Mesendoderm (in vitro differentiated cells): ENCODE measurements around the gene IDH1.
"Not testable (repeated sequence)": the region's sequence is repeated elsewhere in the genome, so short reads cannot be mapped to it uniquely, and the experiment has no call there.

Experiments used
- DNase-seq: peaks from one replicate; pipeline ENCODE4 v3.0.0; 2013
- H2AK5ac ChIP-seq: 2 replicates; pipeline ENCODE4 v1.6.1; 2013; ENCODE audit warnings: low read length, inconsistent platforms
- H2BK120ac ChIP-seq: 2 replicates; pipeline ENCODE4 v1.6.1; 2013; ENCODE audit warnings: low read depth, mild to moderate bottlenecking, low read length, moderate library complexity, mixed read lengths
- H2BK15ac ChIP-seq: replicated peaks from 2 replicates; pipeline ENCODE4 v1.6.1; 2013; ENCODE audit warnings: low read depth, mild to moderate bottlenecking, moderate library complexity
- H2BK5ac ChIP-seq: 2 replicates; pipeline ENCODE4 v1.6.1; 2013; ENCODE audit warnings: low read length, inconsistent platforms
- H3K18ac ChIP-seq: 2 replicates; pipeline ENCODE4 v1.6.1; 2013; ENCODE audit warnings: mild to moderate bottlenecking, low read length, mixed read lengths
- H3K23ac ChIP-seq: one replicate; pipeline ENCODE4 v1.6.1; 2013; ENCODE audit warnings: low read length
- H3K27ac ChIP-seq: 2 replicates; pipeline ENCODE4 v1.5.1; 2013; ENCODE audit warnings: low read depth, mild to moderate bottlenecking, inconsistent platforms, low read length, moderate library complexity
- H3K27me3 ChIP-seq: 2 replicates; pipeline ENCODE4 v1.6.1; 2013; ENCODE audit warnings: low read length, control low read depth, mild to moderate bottlenecking, inconsistent platforms; ENCODE audit not compliant: insufficient read depth, poor library complexity
- H3K36me3 ChIP-seq: 2 replicates; pipeline ENCODE4 v1.6.1; 2013; ENCODE audit warnings: low read length, inconsistent platforms; ENCODE audit not compliant: control insufficient read depth, insufficient read depth
- H3K4ac ChIP-seq: one replicate; pipeline ENCODE4 v1.6.1; 2013; ENCODE audit warnings: low read depth, mild to moderate bottlenecking, low read length, moderate library complexity
- H3K4me1 ChIP-seq: 2 replicates; pipeline ENCODE4 v1.6.1; 2013; ENCODE audit warnings: low read depth, low read length, inconsistent platforms; ENCODE audit not compliant: control insufficient read depth
- H3K4me2 ChIP-seq: 2 replicates; pipeline ENCODE4 v1.6.1; 2013; ENCODE audit warnings: low read length
- H3K4me3 ChIP-seq: 2 replicates; pipeline ENCODE4 v1.5.1; 2013; ENCODE audit warnings: mild to moderate bottlenecking, low read length
- H3K56ac ChIP-seq: one replicate; pipeline ENCODE4 v1.6.1; 2013; ENCODE audit warnings: low read length
- H3K79me1 ChIP-seq: 2 replicates; pipeline ENCODE4 v1.6.1; 2013; ENCODE audit warnings: low read length, inconsistent platforms
- H3K79me2 ChIP-seq: 2 replicates; pipeline ENCODE4 v1.6.1; 2013; ENCODE audit warnings: mild to moderate bottlenecking, low read length; ENCODE audit not compliant: control insufficient read depth, insufficient read depth
- H3K9ac ChIP-seq: 2 replicates; pipeline ENCODE4 v1.6.1; 2013; ENCODE audit warnings: low read length, inconsistent platforms
- H4K5ac ChIP-seq: one replicate; pipeline ENCODE4 v1.6.1; 2013; ENCODE audit warnings: low read length
- H4K8ac ChIP-seq: one replicate; pipeline ENCODE4 v1.6.1; 2013; ENCODE audit warnings: low read depth, mild to moderate bottlenecking, control low read depth, low read length, moderate library complexity
- WGBS: extraction: QIAGEN DNeasy Blood & Tissue Kit; methylation state at CpG from one replicate; pipeline ENCODE4 v1.1.7; 2013; ENCODE audit warnings: low lambda C conversion rate, missing lambda C conversion rate; ENCODE audit not compliant: insufficient coverage; ENCODE audit errors: extremely low coverage; 5-methylcytosine and 5-hydroxymethylcytosine counted together

Gene IDH1

GRCh38 chr2:208222351-208222750 lies 32.5 kb downstream of the IDH1 start:
- Histone ChIP-seq H2BK15ac (no peak overlapping the region), H2AK5ac (no peak overlapping the region), H4K5ac (no peak overlapping the region), H3K18ac (no peak overlapping the region), H4K8ac (no peak overlapping the region), H3K23ac (no peak overlapping the region), H3K4me1 (no peaks in the 10 kb centered on the region), H3K4ac (no peak overlapping the region), H3K56ac (no peak overlapping the region), H3K79me2 (no peaks in the 10 kb centered on the region), H3K27ac (no peak overlapping the region), H3K27me3 (no peaks in the 10 kb centered on the region), H3K79me1 (no peaks in the 10 kb centered on the region), H2BK5ac (peak overlapping the region; percentile 10), H3K4me3 (no peak overlapping the region), H3K36me3 (no peaks in the 10 kb centered on the region), H3K9ac (no peak overlapping the region), H3K4me2 (no peak overlapping the region), H2BK120ac (no peak overlapping the region)
- no peak for DNase-seq
- WGBS = no CpG with 5 or more reads among the region's 3 CpGs

GRCh38 chr2:208221873-208222272 lies 33.0 kb downstream of the IDH1 start:
- not testable (repeated sequence) for H4K5ac ChIP-seq, H3K4me1 ChIP-seq, H2BK120ac ChIP-seq, H3K4ac ChIP-seq, H3K9ac ChIP-seq, H3K56ac ChIP-seq, H3K36me3 ChIP-seq, H4K8ac ChIP-seq, H3K79me2 ChIP-seq, H3K18ac ChIP-seq, H2BK5ac ChIP-seq, H2AK5ac ChIP-seq, H3K4me2 ChIP-seq, H3K79me1 ChIP-seq, H3K4me3 ChIP-seq, H3K27me3 ChIP-seq, DNase-seq, H2BK15ac ChIP-seq, H3K23ac ChIP-seq, H3K27ac ChIP-seq
- WGBS = no CpG with 5 or more reads among the region's 3 CpGs

GRCh38 chr2:208210688-208211451 lies 44.0 kb downstream of the IDH1 start:
- H2BK120ac ChIP-seq = no peak overlapping the region
- H3K27me3 ChIP-seq = no peaks in the 10 kb centered on the region
- H2BK5ac ChIP-seq = no peak overlapping the region
- no peak for DNase-seq
- H3K79me2 ChIP-seq = no peaks in the 10 kb centered on the region
- H3K9ac ChIP-seq = no peak overlapping the region
- no peaks in the 10 kb centered on the region for H3K79me1 ChIP-seq
- H3K4me1 ChIP-seq = peaks cover 3% of the 10 kb centered on the region
- no peak overlapping the region for H3K27ac ChIP-seq
- no peak overlapping the region for H3K4me2 ChIP-seq
- H3K4me3 ChIP-seq = no peak overlapping the region
- no peak overlapping the region for H3K23ac ChIP-seq
- whole genome bisulfite sequencing = no CpG with 5 or more reads among the region's 9 CpGs
- H3K36me3 ChIP-seq = no peaks in the 10 kb centered on the region
- H3K4ac ChIP-seq = no peak overlapping the region
- no peak overlapping the region for H4K8ac ChIP-seq
- no peak overlapping the region for H4K5ac ChIP-seq
- no peak overlapping the region for H3K56ac ChIP-seq
- H3K18ac ChIP-seq = no peak overlapping the region
- H2AK5ac ChIP-seq = no peak overlapping the region
- no peak overlapping the region for H2BK15ac ChIP-seq

GRCh38 chr2:208208335-208209085 lies 46.4 kb downstream of the IDH1 start:
- H3K4me2 ChIP-seq = no peak overlapping the region
- H3K4ac ChIP-seq = no peak overlapping the region
- DNase-seq = no peak
- no peaks in the 10 kb centered on the region for H3K4me1 ChIP-seq
- H4K8ac ChIP-seq = no peak overlapping the region
- H3K18ac ChIP-seq = no peak overlapping the region
- H4K5ac ChIP-seq = no peak overlapping the region
- H2BK120ac ChIP-seq = no peak overlapping the region
- H3K23ac ChIP-seq = no peak overlapping the region
- H3K56ac ChIP-seq = no peak overlapping the region
- H3K27ac ChIP-seq = no peak overlapping the region
- H3K4me3 ChIP-seq = no peak overlapping the region
- H2AK5ac ChIP-seq = no peak overlapping the region
- H2BK15ac ChIP-seq = no peak overlapping the region
- H3K79me1 ChIP-seq = no peaks in the 10 kb centered on the region
- WGBS = no CpG with 5 or more reads among the region's 9 CpGs
- no peaks in the 10 kb centered on the region for H3K27me3 ChIP-seq
- H2BK5ac ChIP-seq = no peak overlapping the region
- no peaks in the 10 kb centered on the region for H3K79me2 ChIP-seq
- H3K9ac ChIP-seq = no peak overlapping the region
- H3K36me3 ChIP-seq = no peaks in the 10 kb centered on the region

GRCh38 chr2:208207769-208208168 lies 47.1 kb downstream of the IDH1 start:
- no CpG with 5 or more reads among the region's 3 CpGs for WGBS
- no peak overlapping the region for H2AK5ac ChIP-seq
- H3K79me2 ChIP-seq = no peaks in the 10 kb centered on the region
- no peak overlapping the region for H3K56ac ChIP-seq
- H3K4me3 ChIP-seq = no peak overlapping the region
- no peak for DNase-seq
- H3K9ac ChIP-seq = no peak overlapping the region
- H3K79me1 ChIP-seq = no peaks in the 10 kb centered on the region
- H2BK15ac ChIP-seq = no peak overlapping the region
- no peak overlapping the region for H4K5ac ChIP-seq
- no peak overlapping the region for H3K4me2 ChIP-seq
- H3K18ac ChIP-seq = no peak overlapping the region
- H3K27me3 ChIP-seq = no peaks in the 10 kb centered on the region
- no peak overlapping the region for H2BK5ac ChIP-seq
- H3K23ac ChIP-seq = no peak overlapping the region
- no peak overlapping the region for H4K8ac ChIP-seq
- H3K4me1 ChIP-seq = no peaks in the 10 kb centered on the region
- H3K27ac ChIP-seq = no peak overlapping the region
- H3K4ac ChIP-seq = no peak overlapping the region
- no peak overlapping the region for H2BK120ac ChIP-seq
- H3K36me3 ChIP-seq = no peaks in the 10 kb centered on the region
